ENCODE data around the gene RFLNA.

DNA sequence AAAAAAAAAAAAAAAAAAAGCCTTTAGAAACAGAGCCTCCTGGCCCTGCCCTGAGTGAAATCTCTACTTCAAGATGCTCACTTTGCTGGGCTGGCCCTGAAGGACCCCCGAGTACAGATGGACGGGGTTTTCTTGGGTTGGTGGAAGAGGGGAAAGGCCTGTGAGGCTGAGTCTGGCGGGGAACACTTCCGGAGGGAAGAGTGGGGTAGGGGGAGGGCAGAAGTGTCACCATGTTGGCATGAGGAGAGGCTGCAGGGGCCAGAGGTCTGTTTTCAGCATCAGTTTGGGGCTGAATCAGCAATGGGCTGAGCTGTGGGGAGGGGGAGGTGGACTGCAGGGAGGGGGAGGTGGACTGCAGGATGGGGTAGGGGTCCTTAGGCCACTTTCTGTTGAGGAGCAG is 15.3 kb downstream of the RFLNA start:
- no peak for TF ChIP-seq POLR2AphosphoS5 (IDR thresholded peaks at IDR 0.05)
- TF ChIP-seq EP300 (IDR thresholded peaks at IDR 0.05): no peak

All from esophagus muscularis mucosa (tissue), 3 donors.